Neural crest cell (in vitro differentiated cells): ENCODE results near the gene CFAP52. TPM values are rescaled to one million over a fixed set of nuclear protein-coding genes. Genes with fewer than 3 reads are reported as not detected.
"Not testable (repeated sequence)": the region's sequence is repeated elsewhere in the genome, so short reads cannot be mapped to it uniquely, and the experiment has no call there.

Experiments
- DNase-seq: peaks from one replicate; pipeline ENCODE4 v3.0.0; 2021; ENCODE audit warnings: low read depth, mixed read lengths, low spot score
- H3K27ac Mint-ChIP-seq: one replicate; pipeline ENCODE4 v1.8.0; 2021; ENCODE audit warnings: mild to moderate bottlenecking, mixed read lengths; ENCODE audit not compliant: unreplicated experiment
- H3K27me3 Mint-ChIP-seq: 2 replicates; pipeline ENCODE4 v1.8.0; 2021; ENCODE audit warnings: low read depth, mild to moderate bottlenecking, mixed read lengths
- H3K36me3 Mint-ChIP-seq: 2 replicates; pipeline ENCODE4 v1.8.0; 2021; ENCODE audit warnings: low read depth, mild to moderate bottlenecking, mixed read lengths
- H3K4me1 Mint-ChIP-seq: 2 replicates; pipeline ENCODE4 v1.8.0; 2021; ENCODE audit warnings: mixed read lengths
- H3K4me3 Mint-ChIP-seq: one replicate; pipeline ENCODE4 v1.8.0; 2021; ENCODE audit warnings: mild to moderate bottlenecking, mixed read lengths
- H3K9me3 Mint-ChIP-seq: 2 replicates; pipeline ENCODE4 v1.8.0; 2021; ENCODE audit warnings: mixed read lengths
- CTCF ChIP-seq: fragments of 200-600 bp; sonication (generic); conservative IDR thresholded peaks from 2 replicates; pipeline ENCODE4 v1.5.0; 2021; ENCODE audit warnings: antibody characterized with exemption, mild to moderate bottlenecking
- total RNA-seq: library from RNA; stranded (reverse); gene quantifications from 2 replicates; pipeline ENCODE4 v1.2.1, GENCODE V29; 2021

Gene CFAP52
- total RNA-seq, 1 donor from 2014 or later = not detected

DNA sequence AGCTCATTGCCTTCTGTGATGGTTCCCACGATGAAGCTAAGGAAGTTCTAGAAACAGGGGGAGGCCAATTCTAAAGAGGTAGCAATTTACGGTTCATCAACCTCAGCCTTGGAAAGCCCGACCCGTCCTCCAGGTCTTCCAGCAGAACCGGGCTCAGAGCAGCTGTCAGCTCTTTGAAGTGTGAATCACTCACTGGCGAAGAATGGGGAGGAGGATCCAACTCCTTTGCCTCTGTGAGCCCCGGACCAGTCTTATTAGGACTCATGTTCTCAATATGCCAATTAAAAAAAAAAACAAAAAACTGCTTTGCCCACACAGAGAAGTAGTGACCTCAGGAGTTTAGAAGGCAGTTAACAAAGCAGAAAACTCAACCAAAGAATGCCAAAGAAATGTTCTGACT is 32.2 kb upstream of the CFAP52 start:
- Mint-ChIP-seq H3K36me3 (peaks cover 15% of the 10 kb centered on the region), H3K27ac (no peak overlapping the region), H3K27me3 (no peaks in the 10 kb centered on the region), H3K9me3 (no peaks in the 10 kb centered on the region), H3K4me1 (no peaks in the 10 kb centered on the region), H3K4me3 (no peak overlapping the region)
- DNase-seq = no peak
- no peak for TF ChIP-seq CTCF

- TF ChIP-seq CTCF = no peak
- Mint-ChIP-seq H3K9me3 (no peaks in the 10 kb centered on the region), H3K27ac (no peak overlapping the region), H3K4me3 (no peak overlapping the region), H3K27me3 (no peaks in the 10 kb centered on the region), H3K36me3 (no peaks in the 10 kb centered on the region), H3K4me1 (no peaks in the 10 kb centered on the region)
- DNase-seq = no peak
Measured at GRCh38 chr17:9549215-9549614, 27.2 kb upstream of the CFAP52 start.

DNA sequence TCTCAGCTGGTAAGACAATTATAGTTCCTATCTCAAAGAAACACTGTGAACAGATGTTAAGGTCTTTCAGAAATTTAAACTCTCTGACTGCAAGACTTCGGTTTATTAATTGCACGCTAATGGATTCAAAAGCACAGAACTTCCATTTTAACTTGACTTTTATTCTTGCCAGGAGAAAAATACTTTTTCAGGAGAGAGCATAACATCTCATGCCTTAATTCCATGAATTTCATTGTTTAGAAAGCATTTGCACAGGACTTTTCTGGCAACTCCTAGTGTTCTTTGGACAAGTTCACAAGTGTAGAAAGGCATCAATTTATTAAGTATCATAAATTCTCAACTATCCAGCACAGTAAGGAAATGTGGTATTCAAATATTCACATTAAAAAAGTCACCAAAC is 23.3 kb upstream of the CFAP52 start:
- no peaks in the 10 kb centered on the region for H3K36me3 Mint-ChIP-seq
- peaks cover under 1% of the 10 kb centered on the region for H3K9me3 Mint-ChIP-seq
- H3K4me1 Mint-ChIP-seq = no peaks in the 10 kb centered on the region
- H3K4me3 Mint-ChIP-seq = no peak overlapping the region
- no peak for TF ChIP-seq CTCF
- no peaks in the 10 kb centered on the region for H3K27me3 Mint-ChIP-seq
- H3K27ac Mint-ChIP-seq = no peak overlapping the region
- no peak for DNase-seq

GRCh38 chr17:9553596-9553995 is 22.8 kb upstream of the CFAP52 start:
- no peak for TF ChIP-seq CTCF
- DNase-seq = no peak
- no peak overlapping the region for H3K4me3 Mint-ChIP-seq
- H3K9me3 Mint-ChIP-seq = peaks cover 2% of the 10 kb centered on the region
- H3K27me3 Mint-ChIP-seq = no peaks in the 10 kb centered on the region
- no peaks in the 10 kb centered on the region for H3K36me3 Mint-ChIP-seq
- no peaks in the 10 kb centered on the region for H3K4me1 Mint-ChIP-seq
- H3K27ac Mint-ChIP-seq = no peak overlapping the region

- H3K36me3 Mint-ChIP-seq, H3K4me3 Mint-ChIP-seq, H3K9me3 Mint-ChIP-seq, H3K4me1 Mint-ChIP-seq, H3K27ac Mint-ChIP-seq, H3K27me3 Mint-ChIP-seq: not testable (repeated sequence)
- peak; percentile 68 for DNase-seq
- TF ChIP-seq CTCF = peak; percentile 70
Measured at GRCh38 chr17:9554715-9555114, 21.7 kb upstream of the CFAP52 start.
